HL-60 (cell line): Measurements from ENCODE around the gene MACC1.

Experiments
- DNase-seq, 2 experiments: peaks; one replicate each; pipeline ENCODE4 v3.0.0-alpha.2; 2010 to 2020; ENCODE audit warnings: low read depth in 1 of 2, low spot score in 1 of 2
- H3K27ac ChIP-seq: fragments of 250-450 bp; sonication (Bioruptor Pico); replicated peaks from 2 replicates; pipeline ENCODE4 v1.5.1; 2020; ENCODE audit warnings: mild to moderate bottlenecking, moderate library complexity
- H3K27me3 ChIP-seq: fragments of 250-450 bp; sonication (Bioruptor Pico); 2 replicates; pipeline ENCODE4 v1.5.1; 2021; ENCODE audit warnings: mild to moderate bottlenecking, moderate library complexity; ENCODE audit not compliant: insufficient read depth, poor library complexity, severe bottlenecking
- H3K4me3 ChIP-seq: replicated peaks from 2 replicates; pipeline ENCODE4 v1.5.1; 2011; ENCODE audit warnings: mild to moderate bottlenecking, control low read depth, low read length; ENCODE audit not compliant: insufficient read depth
- CTCF ChIP-seq: IDR thresholded peaks from one replicate; pipeline ENCODE4 v1.5.1; 2011; ENCODE audit warnings: low read length, control low read depth, inconsistent platforms; ENCODE audit not compliant: insufficient read depth
- GABPA ChIP-seq: IDR thresholded peaks from 2 replicates; pipeline ENCODE4 v1.6.1; 2012; ENCODE audit warnings: low read depth
- POLR2AphosphoS5 ChIP-seq: IDR thresholded peaks from 2 replicates; pipeline ENCODE4 v1.6.1; 2012; ENCODE audit warnings: low read depth
- SPI1 ChIP-seq: IDR thresholded peaks from 2 replicates; pipeline ENCODE4 v1.6.1; 2012; ENCODE audit warnings: low read depth, mild to moderate bottlenecking, borderline replicate concordance
- TF ChIP-seq, protein P1 (sequence below): IDR thresholded peaks from 2 replicates; pipeline ENCODE4 v1.6.1; 2012; ENCODE audit warnings: low read depth; ENCODE audit not compliant: insufficient replicate concordance

The MACC1 gene

GRCh38 chr7:20190560-20191390 is 26.4 kb downstream of the MACC1 start:
- H3K4me3 ChIP-seq, result no peak overlapping the region
- no peaks in the 10 kb centered on the region for H3K27me3 ChIP-seq
- peak overlapping the region; percentile 35 for H3K27ac ChIP-seq
- TF ChIP-seq, protein P1, sequence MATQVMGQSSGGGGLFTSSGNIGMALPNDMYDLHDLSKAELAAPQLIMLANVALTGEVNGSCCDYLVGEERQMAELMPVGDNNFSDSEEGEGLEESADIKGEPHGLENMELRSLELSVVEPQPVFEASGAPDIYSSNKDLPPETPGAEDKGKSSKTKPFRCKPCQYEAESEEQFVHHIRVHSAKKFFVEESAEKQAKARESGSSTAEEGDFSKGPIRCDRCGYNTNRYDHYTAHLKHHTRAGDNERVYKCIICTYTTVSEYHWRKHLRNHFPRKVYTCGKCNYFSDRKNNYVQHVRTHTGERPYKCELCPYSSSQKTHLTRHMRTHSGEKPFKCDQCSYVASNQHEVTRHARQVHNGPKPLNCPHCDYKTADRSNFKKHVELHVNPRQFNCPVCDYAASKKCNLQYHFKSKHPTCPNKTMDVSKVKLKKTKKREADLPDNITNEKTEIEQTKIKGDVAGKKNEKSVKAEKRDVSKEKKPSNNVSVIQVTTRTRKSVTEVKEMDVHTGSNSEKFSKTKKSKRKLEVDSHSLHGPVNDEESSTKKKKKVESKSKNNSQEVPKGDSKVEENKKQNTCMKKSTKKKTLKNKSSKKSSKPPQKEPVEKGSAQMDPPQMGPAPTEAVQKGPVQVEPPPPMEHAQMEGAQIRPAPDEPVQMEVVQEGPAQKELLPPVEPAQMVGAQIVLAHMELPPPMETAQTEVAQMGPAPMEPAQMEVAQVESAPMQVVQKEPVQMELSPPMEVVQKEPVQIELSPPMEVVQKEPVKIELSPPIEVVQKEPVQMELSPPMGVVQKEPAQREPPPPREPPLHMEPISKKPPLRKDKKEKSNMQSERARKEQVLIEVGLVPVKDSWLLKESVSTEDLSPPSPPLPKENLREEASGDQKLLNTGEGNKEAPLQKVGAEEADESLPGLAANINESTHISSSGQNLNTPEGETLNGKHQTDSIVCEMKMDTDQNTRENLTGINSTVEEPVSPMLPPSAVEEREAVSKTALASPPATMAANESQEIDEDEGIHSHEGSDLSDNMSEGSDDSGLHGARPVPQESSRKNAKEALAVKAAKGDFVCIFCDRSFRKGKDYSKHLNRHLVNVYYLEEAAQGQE, result no peak
- TF ChIP-seq GABPA (no peak), SPI1 (peak; percentile 48; the same call in 1 of the 2 replicates), CTCF (no peak), POLR2AphosphoS5 (no peak)
- peak in 1 of 2 experiments; percentile 40 for DNase-seq

GRCh38 chr7:20189852-20190251 is 27.3 kb downstream of the MACC1 start:
- TF ChIP-seq, protein P1, result no peak
- TF ChIP-seq SPI1 (no peak), CTCF (no peak), POLR2AphosphoS5 (no peak), GABPA (no peak)
- Histone ChIP-seq H3K27me3 (no peaks in the 10 kb centered on the region), H3K27ac (no peak overlapping the region), H3K4me3 (no peak overlapping the region)
- DNase-seq, result no peak

- DNase-seq, result no peak
- H3K27ac ChIP-seq, result no peak overlapping the region
- H3K4me3 ChIP-seq, result no peak overlapping the region
- no peaks in the 10 kb centered on the region for H3K27me3 ChIP-seq
- no peak for TF ChIP-seq SPI1
- no peak for TF ChIP-seq POLR2AphosphoS5
- no peak for TF ChIP-seq GABPA
- TF ChIP-seq, protein P1, result no peak
- no peak for TF ChIP-seq CTCF
Measured at GRCh38 chr7:20188567-20188966, 28.6 kb downstream of the MACC1 start.
